ENCODE data around the gene FAM53B.

FAM53B gene

GRCh38 chr10:124685261-124685660 is 58.9 kb downstream of the FAM53B start:
- no peak overlapping the region for H3K4me3 ChIP-seq (replicated peaks in 1 of 2; ENCODE audit: low read depth in 2 of 2, low read length in 2 of 2)
- TF ChIP-seq CTCF (IDR thresholded peaks at IDR 0.05; ENCODE audit: low read depth, low read length) = no peak
- DNase-seq (ENCODE audit: low read depth in 2 of 2) = no peak

- DNase-seq (ENCODE audit: low read depth in 2 of 2) = no peak
- TF ChIP-seq CTCF (IDR thresholded peaks at IDR 0.05; ENCODE audit: low read depth, low read length) = no peak
- no peak overlapping the region for H3K4me3 ChIP-seq (replicated peaks in 1 of 2; ENCODE audit: low read depth in 2 of 2, low read length in 2 of 2)
Observed at GRCh38 chr10:124683814-124684213, 60.4 kb downstream of the FAM53B start.

- DNase-seq (ENCODE audit: low read depth in 2 of 2) = no peak
- TF ChIP-seq CTCF (IDR thresholded peaks at IDR 0.05; ENCODE audit: low read depth, low read length) = no peak
- no peak overlapping the region for H3K4me3 ChIP-seq (replicated peaks in 1 of 2; ENCODE audit: low read depth in 2 of 2, low read length in 2 of 2)
Observed at GRCh38 chr10:124681626-124682552, 62.3 kb downstream of the FAM53B start.

- no peak for DNase-seq (ENCODE audit: low read depth in 2 of 2)
- TF ChIP-seq CTCF (IDR thresholded peaks at IDR 0.05; ENCODE audit: low read depth, low read length) = no peak
- H3K4me3 ChIP-seq (replicated peaks in 1 of 2; ENCODE audit: low read depth in 2 of 2, low read length in 2 of 2) = no peak overlapping the region
Observed at GRCh38 chr10:124681091-124681490, 63.1 kb downstream of the FAM53B start.

GRCh38 chr10:124680675-124681074 is 63.5 kb downstream of the FAM53B start:
- DNase-seq (ENCODE audit: low read depth in 2 of 2) = peak in 1 of 2 donors; percentile 70
- H3K4me3 ChIP-seq (replicated peaks in 1 of 2; ENCODE audit: low read depth in 2 of 2, low read length in 2 of 2) = no peak overlapping the region
- TF ChIP-seq CTCF (IDR thresholded peaks at IDR 0.05; ENCODE audit: low read depth, low read length) = no peak

GRCh38 chr10:124679401-124679800 is 64.8 kb downstream of the FAM53B start:
- H3K4me3 ChIP-seq (replicated peaks in 1 of 2; ENCODE audit: low read depth in 2 of 2, low read length in 2 of 2) = no peak overlapping the region
- no peak for TF ChIP-seq CTCF (IDR thresholded peaks at IDR 0.05; ENCODE audit: low read depth, low read length)

More at GRCh38 chr10:124679401-124679800, 64.8 kb downstream of the FAM53B start:
- DNase-seq (ENCODE audit: low read depth in 2 of 2) = no peak
